Common myeloid progenitor, CD34-positive (primary cell): ENCODE data around the gene FAHD2A.
"Not testable (repeated sequence)": the region's sequence is repeated elsewhere in the genome, so short reads cannot be mapped to it uniquely, and the experiment has no call there.

Experiments
- CTCF ChIA-PET: fragments of 350-600 bp; sonication (Branson Sonifier 250); formaldehyde crosslinking; loops from one replicate; lab custom pipeline; 2021; ENCODE audit warnings: antibody characterized with exemption; lab: Charles Lee
- POLR2A ChIA-PET: fragments of 350-600 bp; sonication (Branson Sonifier 250); formaldehyde crosslinking; loops from one replicate; lab custom pipeline; 2021; ENCODE audit warnings: antibody characterized with exemption; lab: Charles Lee
- DNase-seq, 3 donors: peaks; one replicate each; pipeline versions ENCODE4 v3.0.0 to v3.0.0-alpha.2; 2013
- H3K27ac ChIP-seq, 2 experiments: 1 replicate in 1 of 2; 2 replicates in 1 of 2; pipeline ENCODE4 v1.7.0; 2013; ENCODE audit warnings: inconsistent platforms in 2 of 2, low read length in 2 of 2, mild to moderate bottlenecking in 2 of 2, low read depth in 1 of 2, moderate library complexity in 1 of 2; ENCODE audit not compliant: severe bottlenecking in 2 of 2, insufficient read depth in 1 of 2, poor library complexity in 1 of 2
- H3K27me3 ChIP-seq, 5 experiments: replicated peaks in 2 of 5; 1 replicate in 3 of 5; 2 replicates in 2 of 5; pipeline versions ENCODE4 v1.6.1 to v1.7.0; 2013; ENCODE audit warnings: low read length in 4 of 5, mild to moderate bottlenecking in 2 of 5, moderate library complexity in 2 of 5, inconsistent platforms in 1 of 5; ENCODE audit not compliant: insufficient read depth in 5 of 5, control insufficient read depth in 4 of 5
- H3K36me3 ChIP-seq, 4 experiments: 1 replicate in 2 of 4; 2 replicates in 2 of 4; pipeline versions ENCODE4 v1.6.1 to v1.7.0; 2013; ENCODE audit warnings: low read length in 3 of 4, control low read depth in 1 of 4, mild to moderate bottlenecking in 1 of 4; ENCODE audit not compliant: control insufficient read depth in 4 of 4, insufficient read depth in 4 of 4
- H3K4me1 ChIP-seq, 4 experiments: 1 replicate in 3 of 4; 2 replicates in 1 of 4; pipeline versions ENCODE4 v1.6.1 to v1.7.1; 2013; ENCODE audit warnings: low read length in 3 of 4, mild to moderate bottlenecking in 3 of 4, control low read depth in 1 of 4, inconsistent platforms in 1 of 4, moderate library complexity in 1 of 4; ENCODE audit not compliant: control insufficient read depth in 4 of 4, insufficient read depth in 4 of 4; ENCODE audit errors: control extremely low read depth in 1 of 4
- H3K4me3 ChIP-seq, 7 experiments: 1 replicate in 4 of 7; 2 replicates in 3 of 7; pipeline versions ENCODE4 v1.5.1 to v1.7.0; 2013; ENCODE audit warnings: mild to moderate bottlenecking in 7 of 7, low read length in 6 of 7, moderate library complexity in 6 of 7, inconsistent platforms in 2 of 7, low read depth in 2 of 7, control low read depth in 1 of 7; ENCODE audit not compliant: insufficient read depth in 4 of 7, control insufficient read depth in 1 of 7; ENCODE audit errors: extremely low read depth in 1 of 7
- H3K9me3 ChIP-seq, 5 experiments: 1 replicate in 4 of 5; 2 replicates in 1 of 5; pipeline versions ENCODE4 v1.6.1 to v1.7.1; 2013; ENCODE audit warnings: low read length in 4 of 5, mild to moderate bottlenecking in 2 of 5, inconsistent platforms in 1 of 5, low read depth in 1 of 5, moderate library complexity in 1 of 5; ENCODE audit not compliant: control insufficient read depth in 4 of 5, insufficient read depth in 2 of 5; ENCODE audit errors: control extremely low read depth in 1 of 5
- WGBS: methylation state at CpG from one replicate; pipeline ENCODE4 v1.1.5; 2013; ENCODE audit not compliant: insufficient coverage; 5-methylcytosine and 5-hydroxymethylcytosine counted together

The FAHD2A gene

GRCh38 chr2:95402004-95402369 is 521 bp upstream of the FAHD2A start:
- ChIA-PET CTCF (interaction anchor here (1.1 to 2.5 kb wide), 5 partner anchors 8 to 17 kb away, joined by 3 to 17 read pairs (median 6); no protein-coding TSS in a partner anchor), POLR2A (interaction anchor here (0.8 kb wide), 1 partner anchor 13 kb away, joined by 3 read pairs; no protein-coding TSS in a partner anchor)
- H3K9me3 ChIP-seq, H3K27me3 ChIP-seq, H3K36me3 ChIP-seq: not testable (repeated sequence)
- Histone ChIP-seq H3K4me1 (peaks cover 0 to 18% (median 15%) of the 10 kb centered on the region in 4 experiments), H3K27ac (peak overlapping the region in 1 of 2 experiments; percentile 87), H3K4me3 (peak overlapping the region; percentile 80 to 96 (median 92))
- WGBS, result 3% methylated on average over 6 of the region's 10 CpGs
- DNase-seq, result peak in 1 of 3 donors; percentile 13

GRCh38 chr2:95403204-95403721 is 755 bp downstream of the FAHD2A start:
- H3K4me3 ChIP-seq, result peak overlapping the region; percentile 80 to 96 (median 92)
- 0% methylated on average over 3 of the region's 5 CpGs for WGBS
- peak overlapping the region; percentile 77 to 87 for H3K27ac ChIP-seq
- POLR2A ChIA-PET, H3K36me3 ChIP-seq, H3K9me3 ChIP-seq, H3K27me3 ChIP-seq: not testable (repeated sequence)
- CTCF ChIA-PET, result interaction anchor here (0.7 to 2.5 kb wide), 4 partner anchors 10 to 57 kb away, joined by 3 to 17 read pairs (median 6); no protein-coding TSS in a partner anchor
- peaks cover 0 to 18% (median 15%) of the 10 kb centered on the region in 4 experiments for H3K4me1 ChIP-seq
- DNase-seq, result peak; percentile 39 to 62 (median 53)

- CTCF ChIA-PET, result interaction anchor here (0.7 to 2.5 kb wide), 3 partner anchors 10 to 58 kb away, joined by 3 to 7 read pairs (median 6); no protein-coding TSS in a partner anchor
- H3K27ac ChIP-seq, DNase-seq, H3K36me3 ChIP-seq, POLR2A ChIA-PET, H3K27me3 ChIP-seq, H3K9me3 ChIP-seq: not testable (repeated sequence)
- H3K4me3 ChIP-seq, result peak overlapping the region in 1 of 7 experiments; percentile 96
- H3K4me1 ChIP-seq, result peaks cover 0 to 18% (median 15%) of the 10 kb centered on the region in 4 experiments
- WGBS, result 100% methylated on average over 5 of the region's 5 CpGs
These were observed 1.3 kb downstream of the FAHD2A start for GRCh38 chr2:95403824-95404223.

GRCh38 chr2:95404676-95405075 is 2.2 kb downstream of the FAHD2A start:
- POLR2A ChIA-PET, H3K36me3 ChIP-seq: not testable (repeated sequence)

GRCh38 chr2:95411239-95411638 is 8.7 kb downstream of the FAHD2A start:
- H3K27me3 ChIP-seq, H3K27ac ChIP-seq, H3K9me3 ChIP-seq, POLR2A ChIA-PET, H3K4me1 ChIP-seq, H3K4me3 ChIP-seq, DNase-seq: not testable (repeated sequence)
- peaks cover 2 to 13% (median 6%) of the 10 kb centered on the region in 4 experiments for H3K36me3 ChIP-seq
- CTCF ChIA-PET, result interaction anchor here (0.9 kb wide), 1 partner anchor 319 kb away, joined by 4 read pairs; no protein-coding TSS in a partner anchor
- 97% methylated on average over 5 of the region's 5 CpGs for WGBS

More at GRCh38 chr2:95404676-95405075, 2.2 kb downstream of the FAHD2A start:
- DNase-seq, result peak in 1 of 3 donors; percentile 2
- 100% methylated on average over 2 of the region's 3 CpGs for WGBS
- H3K27ac ChIP-seq, H3K27me3 ChIP-seq, CTCF ChIA-PET, H3K4me3 ChIP-seq, H3K9me3 ChIP-seq: not testable (repeated sequence)
- H3K4me1 ChIP-seq, result peaks cover 0 to 18% (median 15%) of the 10 kb centered on the region in 4 experiments

- peak; percentile 38 to 64 (median 63) for DNase-seq
- peaks cover 0 to 13% (median 1%) of the 10 kb centered on the region in 4 experiments for H3K36me3 ChIP-seq
- H3K27me3 ChIP-seq, H3K9me3 ChIP-seq, POLR2A ChIA-PET, H3K27ac ChIP-seq, H3K4me3 ChIP-seq, H3K4me1 ChIP-seq: not testable (repeated sequence)
- CTCF ChIA-PET, result interaction anchor here (1.6 to 2.0 kb wide), 2 partner anchors 27 to 315 kb away, joined by 3 to 8 read pairs; no protein-coding TSS in a partner anchor
- WGBS, result 0% methylated on average over 1 of the region's 9 CpGs
These were observed 11.6 kb downstream of the FAHD2A start for GRCh38 chr2:95414015-95414594.

- H3K4me1 ChIP-seq, H3K9me3 ChIP-seq, H3K27ac ChIP-seq, POLR2A ChIA-PET, DNase-seq, H3K4me3 ChIP-seq, H3K27me3 ChIP-seq: not testable (repeated sequence)
- CTCF ChIA-PET, result interaction anchor here (1.0 to 2.0 kb wide), 2 partner anchors 309 to 314 kb away, joined by 3 to 8 read pairs; no protein-coding TSS in a partner anchor
- peaks cover 0 to 13% (median 1%) of the 10 kb centered on the region in 4 experiments for H3K36me3 ChIP-seq
- WGBS, result 100% methylated on average over 1 of the region's 3 CpGs
These were observed 12.6 kb downstream of the FAHD2A start for GRCh38 chr2:95415138-95415537.
